ENCODE results near the gene ASPRV1.

GRCh38 chr2:69943000-69943842, 18.2 kb downstream of the ASPRV1 start:
- no peak for TF ChIP-seq POLR2AphosphoS5 (IDR thresholded peaks at IDR 0.05; ENCODE audit: low read depth, low read length)
- TF ChIP-seq, protein P1, sequence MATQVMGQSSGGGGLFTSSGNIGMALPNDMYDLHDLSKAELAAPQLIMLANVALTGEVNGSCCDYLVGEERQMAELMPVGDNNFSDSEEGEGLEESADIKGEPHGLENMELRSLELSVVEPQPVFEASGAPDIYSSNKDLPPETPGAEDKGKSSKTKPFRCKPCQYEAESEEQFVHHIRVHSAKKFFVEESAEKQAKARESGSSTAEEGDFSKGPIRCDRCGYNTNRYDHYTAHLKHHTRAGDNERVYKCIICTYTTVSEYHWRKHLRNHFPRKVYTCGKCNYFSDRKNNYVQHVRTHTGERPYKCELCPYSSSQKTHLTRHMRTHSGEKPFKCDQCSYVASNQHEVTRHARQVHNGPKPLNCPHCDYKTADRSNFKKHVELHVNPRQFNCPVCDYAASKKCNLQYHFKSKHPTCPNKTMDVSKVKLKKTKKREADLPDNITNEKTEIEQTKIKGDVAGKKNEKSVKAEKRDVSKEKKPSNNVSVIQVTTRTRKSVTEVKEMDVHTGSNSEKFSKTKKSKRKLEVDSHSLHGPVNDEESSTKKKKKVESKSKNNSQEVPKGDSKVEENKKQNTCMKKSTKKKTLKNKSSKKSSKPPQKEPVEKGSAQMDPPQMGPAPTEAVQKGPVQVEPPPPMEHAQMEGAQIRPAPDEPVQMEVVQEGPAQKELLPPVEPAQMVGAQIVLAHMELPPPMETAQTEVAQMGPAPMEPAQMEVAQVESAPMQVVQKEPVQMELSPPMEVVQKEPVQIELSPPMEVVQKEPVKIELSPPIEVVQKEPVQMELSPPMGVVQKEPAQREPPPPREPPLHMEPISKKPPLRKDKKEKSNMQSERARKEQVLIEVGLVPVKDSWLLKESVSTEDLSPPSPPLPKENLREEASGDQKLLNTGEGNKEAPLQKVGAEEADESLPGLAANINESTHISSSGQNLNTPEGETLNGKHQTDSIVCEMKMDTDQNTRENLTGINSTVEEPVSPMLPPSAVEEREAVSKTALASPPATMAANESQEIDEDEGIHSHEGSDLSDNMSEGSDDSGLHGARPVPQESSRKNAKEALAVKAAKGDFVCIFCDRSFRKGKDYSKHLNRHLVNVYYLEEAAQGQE (IDR thresholded peaks at IDR 0.05; ENCODE audit: insufficient read depth in 1 of 2, low read depth in 2 of 2, low read length in 2 of 2), result no peak
- TF ChIP-seq TAF1 (IDR thresholded peaks at IDR 0.05; ENCODE audit: borderline replicate concordance, insufficient read depth, low read length), result no peak

Measured in PFSK-1 (cell line).